HTR-8/SVneo (cell line): ENCODE data around the gene CELA3B.

ENCODE experiments used
- DNase-seq: peaks from one replicate; pipeline ENCODE4 v3.0.0; 2011; ENCODE audit warnings: low spot score, mixed read lengths; ENCODE audit not compliant: insufficient read length
- FAIRE-seq: peaks from 2 replicates; lab custom pipeline; 2011; peaks lifted over from hg19 to GRCh38; lab: Jason Lieb, UNC

Gene CELA3B

DNA sequence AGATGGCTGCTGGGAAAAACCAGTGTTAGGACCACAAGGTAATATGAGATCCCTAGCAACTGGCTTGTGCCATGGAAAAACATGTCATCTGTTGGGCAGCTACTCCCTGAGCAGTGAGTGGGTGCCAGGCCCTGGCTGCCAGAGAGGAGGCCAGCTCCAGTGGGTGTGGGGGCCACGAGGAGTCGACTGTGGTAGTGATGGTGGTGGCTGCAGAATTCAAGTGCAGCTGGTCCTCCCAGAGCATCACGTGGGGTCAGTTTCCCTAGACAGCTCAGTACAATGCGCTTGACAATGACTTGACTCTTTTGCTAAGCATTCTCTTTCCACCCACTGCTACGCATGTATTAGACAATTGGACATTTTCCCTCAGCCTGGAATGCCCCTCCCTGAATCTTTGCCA is 61.2 kb downstream of the CELA3B start:
- no peak for DNase-seq
- no peak for FAIRE-seq
